CD14-positive monocyte (primary cell): ENCODE results near the gene CACHD1. TPM values are rescaled to one million over a fixed set of nuclear protein-coding genes. Genes with fewer than 3 reads are reported as not detected.

ENCODE experiments used
- DNase-seq, 3 donors: peaks; one replicate each; pipeline ENCODE4 v3.0.0-alpha.2; 2011 to 2022
- H2AFZ ChIP-seq: 2 replicates; pipeline ENCODE4 v1.6.0; 2012; ENCODE audit warnings: mild to moderate bottlenecking, low read depth, low read length, inconsistent platforms; ENCODE audit not compliant: insufficient read depth, poor library complexity, severe bottlenecking
- H3K27ac ChIP-seq, 2 donors: 1 replicate in 1 of 2; 2 replicates in 1 of 2; pipeline ENCODE4 v1.5.1; 2012 to 2013; ENCODE audit warnings: low read length in 2 of 2, control low read depth in 1 of 2, inconsistent platforms in 1 of 2, low read depth in 1 of 2, mild to moderate bottlenecking in 1 of 2
- H3K27me3 ChIP-seq, 2 donors: one replicate each; pipeline versions ENCODE4 v1.6.0 to v1.6.1; 2011 to 2013; ENCODE audit warnings: low read length in 2 of 2; ENCODE audit not compliant: control insufficient read depth in 2 of 2, insufficient read depth in 2 of 2
- H3K36me3 ChIP-seq, 2 donors: replicated peaks in 1 of 2; 1 replicate in 1 of 2; 2 replicates in 1 of 2; pipeline versions ENCODE4 v1.5.1 to v1.6.1; 2012 to 2013; ENCODE audit warnings: low read length in 2 of 2, control low read depth in 1 of 2, inconsistent platforms in 1 of 2, mild to moderate bottlenecking in 1 of 2; ENCODE audit not compliant: insufficient read depth in 2 of 2, control insufficient read depth in 1 of 2
- H3K4me1 ChIP-seq, 2 donors: 1 replicate in 1 of 2; 2 replicates in 1 of 2; pipeline versions ENCODE4 v1.5.1 to v1.6.1; 2012 to 2013; ENCODE audit warnings: low read length in 2 of 2, control low read depth in 1 of 2, inconsistent platforms in 1 of 2, mild to moderate bottlenecking in 1 of 2, moderate library complexity in 1 of 2; ENCODE audit not compliant: insufficient read depth in 2 of 2, control insufficient read depth in 1 of 2
- H3K4me2 ChIP-seq: replicated peaks from 2 replicates; pipeline ENCODE3; 2012; ENCODE audit warnings: low read length, moderate library complexity, mild to moderate bottlenecking; ENCODE audit not compliant: poor library complexity, severe bottlenecking; ENCODE audit errors: extremely low read depth
- H3K4me3 ChIP-seq, 3 experiments: fragments of 200-600 bp in 1 of 3; sonication (generic) in 1 of 3; replicated peaks in 1 of 3; 1 replicate in 2 of 3; 2 replicates in 1 of 3; pipeline ENCODE4 v1.5.1; 2011 to 2013; ENCODE audit warnings: low read length in 3 of 3, mild to moderate bottlenecking in 3 of 3, control low read depth in 2 of 3, low read depth in 2 of 3, inconsistent platforms in 1 of 3, moderate library complexity in 1 of 3
- H3K79me2 ChIP-seq: 2 replicates; pipeline ENCODE4 v1.6.0; 2012; ENCODE audit warnings: mild to moderate bottlenecking, control low read depth, inconsistent platforms, low read length, moderate library complexity; ENCODE audit not compliant: insufficient read depth
- H3K9ac ChIP-seq: 2 replicates; pipeline ENCODE4 v1.6.0; 2017; ENCODE audit warnings: low read length, mild to moderate bottlenecking; ENCODE audit not compliant: insufficient read depth, poor library complexity, severe bottlenecking
- H3K9me3 ChIP-seq, 2 donors: replicated peaks in 1 of 2; 1 replicate in 1 of 2; 2 replicates in 1 of 2; pipeline versions ENCODE4 v1.5.1 to v1.6.1; 2012 to 2013; ENCODE audit warnings: low read length in 2 of 2, control low read depth in 1 of 2; ENCODE audit not compliant: control insufficient read depth in 1 of 2, insufficient read depth in 1 of 2
- H4K20me1 ChIP-seq: 2 replicates; pipeline ENCODE4 v1.6.0; 2012; ENCODE audit warnings: mild to moderate bottlenecking, low read length, control low read depth, moderate library complexity; ENCODE audit not compliant: insufficient read depth
- H3K27ac Mint-ChIP-seq, 7 donors: one replicate each; pipeline ENCODE4 v1.8.0; 2020; ENCODE audit warnings: mild to moderate bottlenecking in 7 of 7, mixed read lengths in 7 of 7, moderate library complexity in 6 of 7, inconsistent platforms in 2 of 7
- H3K27me3 Mint-ChIP-seq, 3 donors: one replicate each; pipeline ENCODE4 v1.8.0; 2021 to 2022; ENCODE audit warnings: low read depth in 3 of 3, mild to moderate bottlenecking in 3 of 3, mixed read lengths in 3 of 3, moderate library complexity in 3 of 3, inconsistent platforms in 1 of 3
- H3K36me3 Mint-ChIP-seq, 2 donors: one replicate each; pipeline ENCODE4 v1.8.0; 2020; ENCODE audit warnings: mixed read lengths in 2 of 2, inconsistent platforms in 1 of 2, mild to moderate bottlenecking in 1 of 2
- H3K4me1 Mint-ChIP-seq: one replicate; pipeline ENCODE4 v1.8.0; 2020; ENCODE audit warnings: mild to moderate bottlenecking, mixed read lengths
- H3K4me3 Mint-ChIP-seq, 2 donors: one replicate each; pipeline ENCODE4 v1.8.0; 2020; ENCODE audit warnings: mild to moderate bottlenecking in 2 of 2, mixed read lengths in 2 of 2, moderate library complexity in 1 of 2
- H3K9me3 Mint-ChIP-seq, 7 donors: one replicate each; pipeline ENCODE4 v1.8.0; 2020 to 2022; ENCODE audit warnings: mixed read lengths in 7 of 7, mild to moderate bottlenecking in 6 of 7, moderate library complexity in 6 of 7, inconsistent platforms in 2 of 7
- WGBS: methylation state at CpG from one replicate; pipeline ENCODE4 v1.1.5; 2013; ENCODE audit warnings: missing lambda C conversion rate; ENCODE audit not compliant: insufficient coverage; 5-methylcytosine and 5-hydroxymethylcytosine counted together
- intact Hi-C, 2 donors: fragments of 100-400 bp; cut with micrococcal nuclease; formaldehyde crosslinking; loops; one replicate each; pipeline versions ENCODE4 v1.15.0 to v1.15.1; 2023
- polyA plus RNA-seq, 3 donors: library from polyadenylated mRNA; depleted of rRNA in 1 of 3; unstranded in 2 of 3; stranded (reverse) in 1 of 3; fragments of 300-500 nt in 2 of 3; fragments of >200 nt in 1 of 3; fragmentation: Illumina TruSeq in 2 of 3; gene quantifications; 1 replicate in 2 of 3; 2 replicates in 1 of 3; pipeline ENCODE4 v1.2.3, GENCODE V29; 2012 to 2021
- TF ChIP-seq, protein P1 (sequence below): fragments of 200-600 bp; IDR thresholded peaks from one replicate; pipeline ENCODE4 v1.8.0; 2022; ENCODE audit warnings: antibody characterized with exemption, mild to moderate bottlenecking

Gene CACHD1
- polyA plus RNA-seq, 3 donors, result 0.12 TPM; not detected in 2

DNA sequence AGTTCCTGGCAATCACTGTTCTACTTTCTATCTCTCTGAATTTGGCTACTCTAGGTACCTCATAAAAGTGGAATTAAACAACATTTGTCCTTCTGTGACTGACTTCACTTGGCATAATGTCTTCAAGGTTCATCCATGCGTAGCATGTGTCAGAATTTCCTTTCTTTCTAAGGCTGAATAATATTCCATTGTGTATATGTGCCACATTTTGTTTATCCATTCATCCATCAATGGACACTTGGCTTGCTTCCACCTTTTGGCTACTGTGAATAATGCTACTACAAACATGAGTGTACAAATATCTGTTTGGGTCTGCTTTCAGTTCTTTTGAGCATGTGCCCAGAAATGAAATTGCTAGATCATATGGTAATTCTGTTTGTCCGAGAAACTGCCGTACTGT lies 14.7 kb downstream of the CACHD1 start:
- Histone ChIP-seq H3K9ac (no peak overlapping the region), H3K79me2 (no peaks in the 10 kb centered on the region), H3K36me3 (no peaks in the 10 kb centered on the region), H3K9me3 (no peaks in the 10 kb centered on the region), H3K27ac (no peak overlapping the region), H3K4me2 (no peak overlapping the region), H2AFZ (no peak overlapping the region), H3K4me1 (no peaks in the 10 kb centered on the region), H3K4me3 (no peak overlapping the region), H3K27me3 (no peaks in the 10 kb centered on the region), H4K20me1 (no peaks in the 10 kb centered on the region)
- no CpG with 5 or more reads among the region's 3 CpGs for WGBS
- no peaks in the 10 kb centered on the region for H3K36me3 Mint-ChIP-seq
- intact Hi-C loops, result no loop called here
- H3K27ac Mint-ChIP-seq, result no peak overlapping the region
- peaks cover 0 to 4% (median 0%) of the 10 kb centered on the region in 7 donors for H3K9me3 Mint-ChIP-seq
- H3K4me3 Mint-ChIP-seq, result no peak overlapping the region
- no peaks in the 10 kb centered on the region for H3K4me1 Mint-ChIP-seq
- DNase-seq, result no peak
- TF ChIP-seq, protein P1, sequence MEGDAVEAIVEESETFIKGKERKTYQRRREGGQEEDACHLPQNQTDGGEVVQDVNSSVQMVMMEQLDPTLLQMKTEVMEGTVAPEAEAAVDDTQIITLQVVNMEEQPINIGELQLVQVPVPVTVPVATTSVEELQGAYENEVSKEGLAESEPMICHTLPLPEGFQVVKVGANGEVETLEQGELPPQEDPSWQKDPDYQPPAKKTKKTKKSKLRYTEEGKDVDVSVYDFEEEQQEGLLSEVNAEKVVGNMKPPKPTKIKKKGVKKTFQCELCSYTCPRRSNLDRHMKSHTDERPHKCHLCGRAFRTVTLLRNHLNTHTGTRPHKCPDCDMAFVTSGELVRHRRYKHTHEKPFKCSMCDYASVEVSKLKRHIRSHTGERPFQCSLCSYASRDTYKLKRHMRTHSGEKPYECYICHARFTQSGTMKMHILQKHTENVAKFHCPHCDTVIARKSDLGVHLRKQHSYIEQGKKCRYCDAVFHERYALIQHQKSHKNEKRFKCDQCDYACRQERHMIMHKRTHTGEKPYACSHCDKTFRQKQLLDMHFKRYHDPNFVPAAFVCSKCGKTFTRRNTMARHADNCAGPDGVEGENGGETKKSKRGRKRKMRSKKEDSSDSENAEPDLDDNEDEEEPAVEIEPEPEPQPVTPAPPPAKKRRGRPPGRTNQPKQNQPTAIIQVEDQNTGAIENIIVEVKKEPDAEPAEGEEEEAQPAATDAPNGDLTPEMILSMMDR, result no peak
- peaks cover 0 to 2% (median 0%) of the 10 kb centered on the region in 3 donors for H3K27me3 Mint-ChIP-seq

DNA sequence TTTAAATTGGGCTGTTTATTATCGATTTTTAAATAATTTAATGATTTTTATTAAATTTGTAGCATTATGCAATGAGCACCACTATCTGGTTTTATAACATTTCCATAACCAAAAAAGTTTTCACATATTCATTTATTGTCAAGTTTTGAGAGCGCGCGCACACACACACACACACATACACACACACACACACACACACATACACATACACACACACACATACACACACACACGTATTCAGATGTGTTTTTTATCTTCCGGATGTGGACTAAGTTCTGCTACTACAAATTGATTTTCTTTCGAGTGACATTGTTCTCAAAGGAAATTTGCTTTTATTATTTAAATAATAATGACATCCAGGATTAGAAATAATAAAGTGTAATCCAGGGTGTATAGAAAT lies 16.3 kb downstream of the CACHD1 start:
- H2AFZ ChIP-seq, result no peak overlapping the region
- no peak overlapping the region for H3K4me2 ChIP-seq
- H3K4me3 ChIP-seq, result no peak overlapping the region
- H3K36me3 Mint-ChIP-seq, result no peaks in the 10 kb centered on the region
- no peaks in the 10 kb centered on the region for H3K9me3 ChIP-seq
- no peaks in the 10 kb centered on the region for H4K20me1 ChIP-seq
- H3K4me1 Mint-ChIP-seq, result no peaks in the 10 kb centered on the region
- no peak overlapping the region for H3K27ac ChIP-seq
- WGBS, result 78% methylated on average over 3 of the region's 7 CpGs
- TF ChIP-seq, protein P1, result no peak
- no peaks in the 10 kb centered on the region for H3K27me3 ChIP-seq
- no peaks in the 10 kb centered on the region for H3K4me1 ChIP-seq
- intact Hi-C loops, result no loop called here
- no peak overlapping the region for H3K4me3 Mint-ChIP-seq
- no peaks in the 10 kb centered on the region for H3K36me3 ChIP-seq
- no peak overlapping the region for H3K27ac Mint-ChIP-seq
- no peak overlapping the region for H3K9ac ChIP-seq
- peaks cover 0 to 2% (median 0%) of the 10 kb centered on the region in 3 donors for H3K27me3 Mint-ChIP-seq
- DNase-seq, result no peak
- H3K9me3 Mint-ChIP-seq, result peaks cover 0 to 4% (median 0%) of the 10 kb centered on the region in 7 donors
- no peaks in the 10 kb centered on the region for H3K79me2 ChIP-seq
